ENCODE measurements around the gene CCNY. TPM values are rescaled to one million over a fixed set of nuclear protein-coding genes. Genes with fewer than 3 reads are reported as not detected.
"Not testable (repeated sequence)": the region's sequence is repeated elsewhere in the genome, so short reads cannot be mapped to it uniquely, and the experiment has no call there.

Gene CCNY
- total and polyA plus RNA-seq, 9 donors = 48.0 to 99.6 (median 89.1) TPM

DNA sequence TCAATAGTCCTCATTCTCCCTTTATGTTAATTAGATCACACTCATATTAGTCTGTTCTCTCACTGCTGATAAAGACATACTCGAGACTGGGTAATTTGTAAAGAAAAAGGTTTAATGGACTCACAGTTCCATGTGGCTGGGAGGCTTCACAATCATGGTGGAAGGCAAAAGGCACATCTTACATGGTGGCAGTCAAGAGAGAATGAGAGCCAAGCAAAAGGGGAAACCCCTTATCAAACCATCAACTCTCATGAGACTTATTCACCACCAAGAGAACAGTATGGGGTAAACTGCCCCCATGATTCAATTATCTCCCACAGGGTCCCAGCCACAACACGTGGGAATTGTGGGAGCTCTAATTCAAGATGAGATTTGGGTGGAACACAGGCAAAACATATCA, 22.2 kb upstream of the CCNY start:
- H3K36me3 ChIP-seq (ENCODE audit: control insufficient read depth, insufficient read depth, low read length) = peaks cover 11% of the 10 kb centered on the region
- H3K27ac ChIP-seq (ENCODE audit: low read length); H3K4me1 ChIP-seq (ENCODE audit: control insufficient read depth, insufficient read depth, low read length); H3K9me3 ChIP-seq (replicated peaks; ENCODE audit: control insufficient read depth, low read depth, low read length); H3K27me3 ChIP-seq (ENCODE audit: control insufficient read depth, insufficient read depth, low read length); H3K4me3 ChIP-seq (ENCODE audit: low read length); DNase-seq: not testable (repeated sequence)
- WGBS (ENCODE audit: insufficient coverage) = no CpG with 5 or more reads among the region's 2 CpGs

- H3K9me3 ChIP-seq (replicated peaks; ENCODE audit: control insufficient read depth, low read depth, low read length); H3K27me3 ChIP-seq (ENCODE audit: control insufficient read depth, insufficient read depth, low read length); H3K27ac ChIP-seq (ENCODE audit: low read length); DNase-seq; H3K4me3 ChIP-seq (ENCODE audit: low read length); H3K4me1 ChIP-seq (ENCODE audit: control insufficient read depth, insufficient read depth, low read length): not testable (repeated sequence)
- H3K36me3 ChIP-seq (ENCODE audit: control insufficient read depth, insufficient read depth, low read length) = peaks cover 11% of the 10 kb centered on the region
These were observed 21.1 kb upstream of the CCNY start for GRCh38 chr10:35315235-35315634.

DNA sequence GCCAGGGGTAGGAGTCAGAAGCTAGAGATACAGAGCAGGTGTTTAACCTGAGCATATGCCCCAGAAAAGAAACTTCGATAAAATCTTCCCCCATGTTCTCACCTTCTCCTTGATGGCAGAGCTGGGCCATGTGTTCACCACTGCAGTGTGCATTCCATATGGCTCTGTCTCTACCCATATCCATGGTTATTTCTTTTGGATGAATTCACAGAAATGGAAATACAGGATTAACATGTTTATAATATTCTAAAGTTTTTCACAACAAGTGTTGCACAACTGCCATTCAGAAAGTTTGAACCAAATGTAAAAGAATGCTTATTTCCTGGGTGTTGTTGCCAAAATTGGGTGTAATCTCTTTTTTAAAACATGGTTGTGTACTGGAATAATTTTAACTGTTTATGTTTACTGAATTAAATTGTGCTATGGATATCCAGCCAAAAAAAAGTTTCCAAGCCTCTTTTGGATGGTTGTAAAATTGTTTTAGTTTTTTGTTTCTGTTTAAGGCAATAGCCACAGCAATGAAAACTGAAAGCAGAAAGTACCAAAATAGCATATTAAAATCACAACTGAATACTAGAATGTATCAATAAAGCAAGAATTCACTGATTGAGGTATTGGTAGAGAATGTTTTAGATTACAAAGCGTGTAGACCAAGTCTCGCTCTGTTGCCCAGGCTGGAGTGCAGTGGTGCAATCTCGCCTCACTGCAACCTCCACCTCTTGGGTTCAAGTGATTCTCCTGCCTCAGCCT, 19.9 kb upstream of the CCNY start:
- no peaks in the 10 kb centered on the region for H3K27me3 ChIP-seq (ENCODE audit: control insufficient read depth, insufficient read depth, low read length)
- peaks cover 11% of the 10 kb centered on the region for H3K36me3 ChIP-seq (ENCODE audit: control insufficient read depth, insufficient read depth, low read length)
- H3K4me1 ChIP-seq (ENCODE audit: control insufficient read depth, insufficient read depth, low read length) = no peaks in the 10 kb centered on the region
- WGBS (ENCODE audit: insufficient coverage) = no CpG with 5 or more reads among the region's 4 CpGs
- no peak for DNase-seq
- no peak overlapping the region for H3K4me3 ChIP-seq (ENCODE audit: low read length)
- no peak overlapping the region for H3K27ac ChIP-seq (ENCODE audit: low read length)
- no peaks in the 10 kb centered on the region for H3K9me3 ChIP-seq (replicated peaks; ENCODE audit: control insufficient read depth, low read depth, low read length)

GRCh38 chr10:35318551-35318950, 17.8 kb upstream of the CCNY start:
- no peak for DNase-seq
- Histone ChIP-seq H3K4me1 (ENCODE audit: control insufficient read depth, insufficient read depth, low read length) (no peaks in the 10 kb centered on the region), H3K9me3 (replicated peaks; ENCODE audit: control insufficient read depth, low read depth, low read length) (no peaks in the 10 kb centered on the region), H3K4me3 (ENCODE audit: low read length) (no peak overlapping the region), H3K36me3 (ENCODE audit: control insufficient read depth, insufficient read depth, low read length) (peaks cover 11% of the 10 kb centered on the region), H3K27me3 (ENCODE audit: control insufficient read depth, insufficient read depth, low read length) (no peaks in the 10 kb centered on the region), H3K27ac (ENCODE audit: low read length) (no peak overlapping the region)
- 100% methylated on average over 1 of the region's 4 CpGs for WGBS (ENCODE audit: insufficient coverage)

DNA sequence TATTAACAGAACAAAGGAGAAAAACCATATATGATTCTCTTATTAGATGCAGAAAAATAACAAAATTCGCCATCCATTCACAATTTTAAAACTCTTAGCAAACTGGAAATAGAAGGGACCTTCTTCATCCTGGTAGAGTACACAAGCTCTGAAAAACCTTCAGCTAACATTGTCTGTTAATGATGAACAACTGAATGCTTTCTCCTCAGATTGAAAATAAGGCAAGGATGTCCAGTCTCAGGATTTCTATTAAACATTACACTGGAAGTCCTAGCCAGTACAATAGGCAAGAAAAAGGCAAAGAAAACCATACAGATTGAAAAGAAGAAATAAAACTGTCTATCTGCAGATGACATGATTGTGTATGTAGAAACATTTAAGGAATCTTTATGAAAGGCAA, 16.0 kb upstream of the CCNY start:
- Histone ChIP-seq H3K36me3 (ENCODE audit: control insufficient read depth, insufficient read depth, low read length) (peaks cover 11% of the 10 kb centered on the region), H3K9me3 (replicated peaks; ENCODE audit: control insufficient read depth, low read depth, low read length) (no peaks in the 10 kb centered on the region), H3K4me1 (ENCODE audit: control insufficient read depth, insufficient read depth, low read length) (no peaks in the 10 kb centered on the region), H3K4me3 (ENCODE audit: low read length) (no peak overlapping the region), H3K27ac (ENCODE audit: low read length) (no peak overlapping the region), H3K27me3 (ENCODE audit: control insufficient read depth, insufficient read depth, low read length) (no peaks in the 10 kb centered on the region)
- no CpG with 5 or more reads among the region's 1 CpG for WGBS (ENCODE audit: insufficient coverage)
- no peak for DNase-seq

GRCh38 chr10:35322636-35323035, 13.7 kb upstream of the CCNY start:
- Histone ChIP-seq H3K27ac (ENCODE audit: low read length) (no peak overlapping the region), H3K4me1 (ENCODE audit: control insufficient read depth, insufficient read depth, low read length) (no peaks in the 10 kb centered on the region), H3K4me3 (ENCODE audit: low read length) (no peak overlapping the region), H3K9me3 (replicated peaks; ENCODE audit: control insufficient read depth, low read depth, low read length) (no peaks in the 10 kb centered on the region), H3K36me3 (ENCODE audit: control insufficient read depth, insufficient read depth, low read length) (peaks cover 9% of the 10 kb centered on the region), H3K27me3 (ENCODE audit: control insufficient read depth, insufficient read depth, low read length) (no peaks in the 10 kb centered on the region)
- WGBS (ENCODE audit: insufficient coverage) = no CpG with 5 or more reads among the region's 5 CpGs
- DNase-seq = no peak

- no peak overlapping the region for H3K27ac ChIP-seq (ENCODE audit: low read length)
- no peaks in the 10 kb centered on the region for H3K4me1 ChIP-seq (ENCODE audit: control insufficient read depth, insufficient read depth, low read length)
- H3K9me3 ChIP-seq (replicated peaks; ENCODE audit: control insufficient read depth, low read depth, low read length) = no peaks in the 10 kb centered on the region
- no peak overlapping the region for H3K4me3 ChIP-seq (ENCODE audit: low read length)
- H3K27me3 ChIP-seq (ENCODE audit: control insufficient read depth, insufficient read depth, low read length) = no peaks in the 10 kb centered on the region
- H3K36me3 ChIP-seq (ENCODE audit: control insufficient read depth, insufficient read depth, low read length) = peaks cover 4% of the 10 kb centered on the region
- no peak for DNase-seq
- no CpG with 5 or more reads among the region's 3 CpGs for WGBS (ENCODE audit: insufficient coverage)
These were observed 12.1 kb upstream of the CCNY start for GRCh38 chr10:35324196-35324595.

- Histone ChIP-seq H3K27me3 (ENCODE audit: control insufficient read depth, insufficient read depth, low read length) (no peaks in the 10 kb centered on the region), H3K4me1 (ENCODE audit: control insufficient read depth, insufficient read depth, low read length) (peaks cover 12% of the 10 kb centered on the region), H3K27ac (ENCODE audit: low read length) (no peak overlapping the region), H3K9me3 (replicated peaks; ENCODE audit: control insufficient read depth, low read depth, low read length) (no peaks in the 10 kb centered on the region), H3K4me3 (ENCODE audit: low read length) (no peak overlapping the region), H3K36me3 (ENCODE audit: control insufficient read depth, insufficient read depth, low read length) (peaks cover 4% of the 10 kb centered on the region)
- DNase-seq = no peak
- WGBS (ENCODE audit: insufficient coverage) = 84% methylated on average over 3 of the region's 9 CpGs
These were observed 9.7 kb upstream of the CCNY start for GRCh38 chr10:35326466-35327235.

- WGBS (ENCODE audit: insufficient coverage) = no CpG with 5 or more reads among the region's 7 CpGs
- Histone ChIP-seq H3K36me3 (ENCODE audit: control insufficient read depth, insufficient read depth, low read length) (peaks cover 4% of the 10 kb centered on the region), H3K4me3 (ENCODE audit: low read length) (no peak overlapping the region), H3K27ac (ENCODE audit: low read length) (no peak overlapping the region), H3K4me1 (ENCODE audit: control insufficient read depth, insufficient read depth, low read length) (peaks cover 12% of the 10 kb centered on the region), H3K27me3 (ENCODE audit: control insufficient read depth, insufficient read depth, low read length) (no peaks in the 10 kb centered on the region), H3K9me3 (replicated peaks; ENCODE audit: control insufficient read depth, low read depth, low read length) (no peaks in the 10 kb centered on the region)
- no peak for DNase-seq
These were observed 8.4 kb upstream of the CCNY start for GRCh38 chr10:35327790-35328403.

GRCh38 chr10:35328404-35329037, 7.8 kb upstream of the CCNY start:
- Histone ChIP-seq H3K4me1 (ENCODE audit: control insufficient read depth, insufficient read depth, low read length) (peaks cover 12% of the 10 kb centered on the region), H3K9me3 (replicated peaks; ENCODE audit: control insufficient read depth, low read depth, low read length) (no peaks in the 10 kb centered on the region), H3K27ac (ENCODE audit: low read length) (no peak overlapping the region), H3K4me3 (ENCODE audit: low read length) (no peak overlapping the region), H3K27me3 (ENCODE audit: control insufficient read depth, insufficient read depth, low read length) (no peaks in the 10 kb centered on the region), H3K36me3 (ENCODE audit: control insufficient read depth, insufficient read depth, low read length) (peaks cover 9% of the 10 kb centered on the region)
- DNase-seq = no peak
- no CpG with 5 or more reads among the region's 2 CpGs for WGBS (ENCODE audit: insufficient coverage)

All from muscle of leg (tissue), 11 donors.